ENCODE data around the gene POU6F2.

Gene POU6F2

DNA sequence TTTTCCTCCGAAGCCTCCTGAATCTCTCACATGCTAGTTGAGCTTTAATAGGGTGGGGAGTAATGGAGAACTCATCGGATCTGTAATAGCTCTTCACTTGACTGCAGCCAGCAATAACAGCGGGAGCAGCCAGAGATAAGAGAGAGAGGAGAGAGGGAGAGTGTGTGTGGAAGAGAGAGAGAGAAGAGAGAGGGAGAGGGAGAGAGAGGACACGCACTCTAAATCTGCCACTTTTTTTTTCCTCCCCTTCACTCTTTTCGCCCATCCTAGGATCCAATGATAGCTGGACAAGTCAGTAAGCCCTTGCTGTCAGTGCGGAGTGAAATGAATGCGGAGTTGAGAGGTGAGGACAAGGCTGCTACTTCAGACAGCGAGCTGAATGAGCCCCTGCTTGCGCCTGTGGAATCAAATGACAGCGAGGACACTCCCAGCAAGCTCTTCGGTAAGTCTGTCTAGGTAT is 107.9 kb downstream of the POU6F2 start:
- no peaks in the 10 kb centered on the region for H3K9me3 ChIP-seq (ENCODE audit: control insufficient read depth, insufficient read depth, low read depth, low read length)
- H3K27ac ChIP-seq (ENCODE audit: extremely low read depth, low read depth, low read length): no peak overlapping the region; the same call in 1 of the 2 replicates
- ChIA-PET POLR2A (interaction anchor here (0.6 to 1.3 kb wide), 6 partner anchors 9 to 1638 kb away, joined by 3 to 6 read pairs (median 4); partner anchors contain the start of gene VPS41), CTCF (interaction anchor here (0.6 to 0.8 kb wide), 3 partner anchors 15 to 272 kb away, joined by 3 to 4 read pairs (median 3); no protein-coding TSS in a partner anchor)
- H3K36me3 ChIP-seq (ENCODE audit: control insufficient read depth in 2 of 2, insufficient read depth in 1 of 2, low read length in 2 of 2): no peaks in the 10 kb centered on the region
- peak overlapping the region; percentile 38 for H3K4me3 ChIP-seq (ENCODE audit: low read depth, low read length)
- peaks cover 8% of the 10 kb centered on the region for H3K4me1 ChIP-seq (ENCODE audit: control insufficient read depth, insufficient read depth, low read length)
- peak; percentile 60; the same call in 1 of the 2 replicates for TF ChIP-seq ZIC2 (tag by site-specific recombination; IDR thresholded peaks at IDR 0.05)
- TF ChIP-seq, protein P1, sequence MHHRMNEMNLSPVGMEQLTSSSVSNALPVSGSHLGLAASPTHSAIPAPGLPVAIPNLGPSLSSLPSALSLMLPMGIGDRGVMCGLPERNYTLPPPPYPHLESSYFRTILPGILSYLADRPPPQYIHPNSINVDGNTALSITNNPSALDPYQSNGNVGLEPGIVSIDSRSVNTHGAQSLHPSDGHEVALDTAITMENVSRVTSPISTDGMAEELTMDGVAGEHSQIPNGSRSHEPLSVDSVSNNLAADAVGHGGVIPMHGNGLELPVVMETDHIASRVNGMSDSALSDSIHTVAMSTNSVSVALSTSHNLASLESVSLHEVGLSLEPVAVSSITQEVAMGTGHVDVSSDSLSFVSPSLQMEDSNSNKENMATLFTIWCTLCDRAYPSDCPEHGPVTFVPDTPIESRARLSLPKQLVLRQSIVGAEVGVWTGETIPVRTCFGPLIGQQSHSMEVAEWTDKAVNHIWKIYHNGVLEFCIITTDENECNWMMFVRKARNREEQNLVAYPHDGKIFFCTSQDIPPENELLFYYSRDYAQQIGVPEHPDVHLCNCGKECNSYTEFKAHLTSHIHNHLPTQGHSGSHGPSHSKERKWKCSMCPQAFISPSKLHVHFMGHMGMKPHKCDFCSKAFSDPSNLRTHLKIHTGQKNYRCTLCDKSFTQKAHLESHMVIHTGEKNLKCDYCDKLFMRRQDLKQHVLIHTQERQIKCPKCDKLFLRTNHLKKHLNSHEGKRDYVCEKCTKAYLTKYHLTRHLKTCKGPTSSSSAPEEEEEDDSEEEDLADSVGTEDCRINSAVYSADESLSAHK (tag by site-specific recombination; IDR thresholded peaks at IDR 0.05): no peak; the same call in 1 of the 2 replicates
- TF ChIP-seq, protein P2, sequence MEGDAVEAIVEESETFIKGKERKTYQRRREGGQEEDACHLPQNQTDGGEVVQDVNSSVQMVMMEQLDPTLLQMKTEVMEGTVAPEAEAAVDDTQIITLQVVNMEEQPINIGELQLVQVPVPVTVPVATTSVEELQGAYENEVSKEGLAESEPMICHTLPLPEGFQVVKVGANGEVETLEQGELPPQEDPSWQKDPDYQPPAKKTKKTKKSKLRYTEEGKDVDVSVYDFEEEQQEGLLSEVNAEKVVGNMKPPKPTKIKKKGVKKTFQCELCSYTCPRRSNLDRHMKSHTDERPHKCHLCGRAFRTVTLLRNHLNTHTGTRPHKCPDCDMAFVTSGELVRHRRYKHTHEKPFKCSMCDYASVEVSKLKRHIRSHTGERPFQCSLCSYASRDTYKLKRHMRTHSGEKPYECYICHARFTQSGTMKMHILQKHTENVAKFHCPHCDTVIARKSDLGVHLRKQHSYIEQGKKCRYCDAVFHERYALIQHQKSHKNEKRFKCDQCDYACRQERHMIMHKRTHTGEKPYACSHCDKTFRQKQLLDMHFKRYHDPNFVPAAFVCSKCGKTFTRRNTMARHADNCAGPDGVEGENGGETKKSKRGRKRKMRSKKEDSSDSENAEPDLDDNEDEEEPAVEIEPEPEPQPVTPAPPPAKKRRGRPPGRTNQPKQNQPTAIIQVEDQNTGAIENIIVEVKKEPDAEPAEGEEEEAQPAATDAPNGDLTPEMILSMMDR (tag by site-specific recombination; IDR thresholded peaks at IDR 0.05): no peak
- TF ChIP-seq ZNF654 (tag by site-specific recombination; IDR thresholded peaks at IDR 0.05; ENCODE audit: low read depth): no peak
- no peak for TF ChIP-seq ZNF629 (tag by site-specific recombination; IDR thresholded peaks at IDR 0.05)
- TF ChIP-seq, protein P3, sequence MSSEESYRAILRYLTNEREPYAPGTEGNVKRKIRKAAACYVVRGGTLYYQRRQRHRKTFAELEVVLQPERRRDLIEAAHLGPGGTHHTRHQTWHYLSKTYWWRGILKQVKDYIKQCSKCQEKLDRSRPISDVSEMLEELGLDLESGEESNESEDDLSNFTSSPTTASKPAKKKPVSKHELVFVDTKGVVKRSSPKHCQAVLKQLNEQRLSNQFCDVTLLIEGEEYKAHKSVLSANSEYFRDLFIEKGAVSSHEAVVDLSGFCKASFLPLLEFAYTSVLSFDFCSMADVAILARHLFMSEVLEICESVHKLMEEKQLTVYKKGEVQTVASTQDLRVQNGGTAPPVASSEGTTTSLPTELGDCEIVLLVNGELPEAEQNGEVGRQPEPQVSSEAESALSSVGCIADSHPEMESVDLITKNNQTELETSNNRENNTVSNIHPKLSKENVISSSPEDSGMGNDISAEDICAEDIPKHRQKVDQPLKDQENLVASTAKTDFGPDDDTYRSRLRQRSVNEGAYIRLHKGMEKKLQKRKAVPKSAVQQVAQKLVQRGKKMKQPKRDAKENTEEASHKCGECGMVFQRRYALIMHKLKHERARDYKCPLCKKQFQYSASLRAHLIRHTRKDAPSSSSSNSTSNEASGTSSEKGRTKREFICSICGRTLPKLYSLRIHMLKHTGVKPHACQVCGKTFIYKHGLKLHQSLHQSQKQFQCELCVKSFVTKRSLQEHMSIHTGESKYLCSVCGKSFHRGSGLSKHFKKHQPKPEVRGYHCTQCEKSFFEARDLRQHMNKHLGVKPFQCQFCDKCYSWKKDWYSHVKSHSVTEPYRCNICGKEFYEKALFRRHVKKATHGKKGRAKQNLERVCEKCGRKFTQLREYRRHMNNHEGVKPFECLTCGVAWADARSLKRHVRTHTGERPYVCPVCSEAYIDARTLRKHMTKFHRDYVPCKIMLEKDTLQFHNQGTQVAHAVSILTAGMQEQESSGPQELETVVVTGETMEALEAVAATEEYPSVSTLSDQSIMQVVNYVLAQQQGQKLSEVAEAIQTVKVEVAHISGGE (tag by site-specific recombination; conservative IDR thresholded peaks at IDR 0.05; ENCODE audit: low read depth): peak; percentile 29; the same call in 1 of the 2 replicates
- peak; percentile 78 for TF ChIP-seq ZNF366 (tag by site-specific recombination; conservative IDR thresholded peaks at IDR 0.05)
- no peak for TF ChIP-seq ZNF423 (tag by site-specific recombination; IDR thresholded peaks at IDR 0.05)
- TF ChIP-seq ZNF501 (tag by site-specific recombination; IDR thresholded peaks at IDR 0.05): 0 out of 2 replicates have a peak, but pooled peaks have one; percentile 35
- TF ChIP-seq ZNF670 (tag by site-specific recombination; IDR thresholded peaks at IDR 0.05; ENCODE audit: low read depth): no peak
- TF ChIP-seq ZNF16 (tag by site-specific recombination; IDR thresholded peaks at IDR 0.05; ENCODE audit: low read depth): no peak
- TF ChIP-seq ZNF335 (tag by site-specific recombination; conservative IDR thresholded peaks at IDR 0.05): 0 out of 2 replicates have a peak, but pooled peaks have one; percentile 44
- 0 out of 2 replicates have a peak, but pooled peaks have one; percentile 50 for TF ChIP-seq ZSCAN30 (tag by site-specific recombination; IDR thresholded peaks at IDR 0.05)
- TF ChIP-seq ZNF792 (tag by site-specific recombination; IDR thresholded peaks at IDR 0.05): no peak
- TF ChIP-seq ZNF843 (tag by site-specific recombination; IDR thresholded peaks at IDR 0.05): 0 out of 2 replicates have a peak, but pooled peaks have one; percentile 40
- TF ChIP-seq TRIM28 (IDR thresholded peaks at IDR 0.05; ENCODE audit: borderline replicate concordance, low read length): peak; percentile 85
- TF ChIP-seq ZNF433 (tag by site-specific recombination; IDR thresholded peaks at IDR 0.05; ENCODE audit: low read depth): no peak
- no peak for TF ChIP-seq OVOL3 (tag by site-specific recombination; IDR thresholded peaks at IDR 0.05)
- TF ChIP-seq ZBTB21 (tag by site-specific recombination; IDR thresholded peaks at IDR 0.05): no peak
- no peak for TF ChIP-seq ZNF571 (tag by site-specific recombination; IDR thresholded peaks at IDR 0.05)
- TF ChIP-seq ZNF548 (tag by site-specific recombination; IDR thresholded peaks at IDR 0.05): no peak
- TF ChIP-seq SP7 (tag by site-specific recombination; IDR thresholded peaks at IDR 0.05): peak; percentile 65
- TF ChIP-seq GLI2 (tag by site-specific recombination; IDR thresholded peaks at IDR 0.05; ENCODE audit: borderline replicate concordance, low read depth): no peak
- TF ChIP-seq SCRT2 (tag by site-specific recombination; IDR thresholded peaks at IDR 0.05): no peak
- 0 out of 2 replicates have a peak, but pooled peaks have one; percentile 21 for TF ChIP-seq GFI1B (tag by site-specific recombination; IDR thresholded peaks at IDR 0.05)
- TF ChIP-seq BCL11B (tag by site-specific recombination; IDR thresholded peaks at IDR 0.05; ENCODE audit: low read depth): no peak
- TF ChIP-seq ZNF341 (tag by site-specific recombination; IDR thresholded peaks at IDR 0.05; ENCODE audit: low read depth): peak; percentile 76
- no peak for TF ChIP-seq ZNF155 (tag by site-specific recombination; IDR thresholded peaks at IDR 0.05)
- TF ChIP-seq, protein P4, sequence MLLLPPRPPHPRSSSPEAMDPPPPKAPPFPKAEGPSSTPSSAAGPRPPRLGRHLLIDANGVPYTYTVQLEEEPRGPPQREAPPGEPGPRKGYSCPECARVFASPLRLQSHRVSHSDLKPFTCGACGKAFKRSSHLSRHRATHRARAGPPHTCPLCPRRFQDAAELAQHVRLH (tag by site-specific recombination; IDR thresholded peaks at IDR 0.05): 0 out of 2 replicates have a peak, but pooled peaks have one; percentile 55
- TF ChIP-seq ZNF48 (tag by site-specific recombination; IDR thresholded peaks at IDR 0.05): no peak
- TF ChIP-seq ZNF510 (tag by site-specific recombination; IDR thresholded peaks at IDR 0.05; ENCODE audit: insufficient replicate concordance): no peak
- TF ChIP-seq ZNF2 (tag by site-specific recombination; IDR thresholded peaks at IDR 0.05): peak; percentile 63; the same call in 1 of the 2 replicates
- peak; percentile 28; the same call in 1 of the 2 replicates for TF ChIP-seq FEZF1 (tag by site-specific recombination; IDR thresholded peaks at IDR 0.05)

Data from HEK293 (cell line).